GM19395 (cell line): Measurements from ENCODE around the gene PPL.

Experiments used
- ATAC-seq: cut with Tn5 transposase; IDR thresholded peaks from one replicate; pipeline ENCODE4 v1.9.1; 2021; ENCODE audit warnings: mild to moderate bottlenecking, moderate library complexity; ENCODE audit not compliant: unreplicated experiment

The PPL gene

GRCh38 chr16:4839942-4840341 lies 97.0 kb downstream of the PPL start:
- ATAC-seq = no peak

GRCh38 chr16:4837733-4838501 lies 99.0 kb downstream of the PPL start:
- ATAC-seq = no peak

GRCh38 chr16:4836727-4837126 lies 100.2 kb downstream of the PPL start:
- no peak for ATAC-seq

GRCh38 chr16:4833584-4833983 lies 103.4 kb downstream of the PPL start:
- ATAC-seq = no peak

- no peak for ATAC-seq
These were observed 104.1 kb downstream of the PPL start for GRCh38 chr16:4832698-4833343.
